ENCODE data around the gene AEBP2. TPM values are rescaled to one million over a fixed set of nuclear protein-coding genes. Genes with fewer than 3 reads are reported as not detected.

Gene AEBP2
- total and polyA plus RNA-seq, 2 of the 13 experiments (the other 11 are each of a cell fraction or from before 2014, with no cell fraction given), result 9.2 to 17.9 TPM

- TF ChIP-seq ZNF558 (CRISPR knock-in tag; IDR thresholded peaks at IDR 0.05; ENCODE audit: borderline replicate concordance), result peak; percentile 83; the same call in 1 of the 2 replicates
- TF ChIP-seq MTF2 (CRISPR knock-in tag; IDR thresholded peaks at IDR 0.05; ENCODE audit: borderline replicate concordance), result no peak; the same call in 1 of the 2 replicates
- TF ChIP-seq HNRNPK (IDR thresholded peaks at IDR 0.05; ENCODE audit: low read depth, low read length, poor library complexity, severe bottlenecking), result peak; percentile 88
- TF ChIP-seq ZNF782 (CRISPR knock-in tag; IDR thresholded peaks at IDR 0.05; ENCODE audit: borderline replicate concordance), result 0 out of 2 replicates have a peak, but pooled peaks have one; percentile 22
- TF ChIP-seq BHLHE40 (IDR thresholded peaks at IDR 0.05; ENCODE audit: low read length), result no peak; the same call in 1 of the 2 replicates
- TF ChIP-seq DNMT3B (CRISPR knock-in tag; conservative IDR thresholded peaks at IDR 0.05), result peak; percentile 72; the same call in 1 of the 2 replicates
- no peak for TF ChIP-seq ZNF512 (CRISPR knock-in tag; IDR thresholded peaks at IDR 0.05)
- TF ChIP-seq FUBP1 (CRISPR knock-in tag; IDR thresholded peaks at IDR 0.05; ENCODE audit: borderline replicate concordance), result no peak
- no peak for TF ChIP-seq NR3C1 (CRISPR knock-in tag; IDR thresholded peaks at IDR 0.05)
- TF ChIP-seq ZSCAN12 (CRISPR knock-in tag; IDR thresholded peaks at IDR 0.05), result no peak
- no peak for TF ChIP-seq PLSCR1 (CRISPR knock-in tag; IDR thresholded peaks at IDR 0.05; ENCODE audit: borderline replicate concordance)
- TF ChIP-seq ZBTB42 (CRISPR knock-in tag; IDR thresholded peaks at IDR 0.05), result no peak
- no peak for TF ChIP-seq IRF1 (CRISPR knock-in tag; IDR thresholded peaks at IDR 0.05; ENCODE audit: low read depth)
- no peak for TF ChIP-seq ATRX (CRISPR knock-in tag; IDR thresholded peaks at IDR 0.05; ENCODE audit: borderline replicate concordance)
- no peak for TF ChIP-seq PHB2 (IDR thresholded peaks at IDR 0.05; ENCODE audit: partially characterized antibody)
- 0 out of 2 replicates have a peak, but pooled peaks have one; percentile 17 for TF ChIP-seq ETV6 (CRISPR knock-in tag; conservative IDR thresholded peaks at IDR 0.05)
- peak; percentile 66 for TF ChIP-seq ZFP36L1 (CRISPR knock-in tag; IDR thresholded peaks at IDR 0.05)
- TF ChIP-seq ZBTB8A (CRISPR knock-in tag; IDR thresholded peaks at IDR 0.05; ENCODE audit: borderline replicate concordance, low read depth), result no peak
- TF ChIP-seq ADNP (CRISPR knock-in tag; IDR thresholded peaks at IDR 0.05), result no peak
- no peak for TF ChIP-seq SMAD9 (CRISPR knock-in tag; IDR thresholded peaks at IDR 0.05)
- no peak for TF ChIP-seq ZUFSP (CRISPR knock-in tag; IDR thresholded peaks at IDR 0.05; ENCODE audit: borderline replicate concordance)
- no peak for TF ChIP-seq PAF1 (CRISPR knock-in tag; IDR thresholded peaks at IDR 0.05)
These were observed at the start of gene AEBP2 (continued) for GRCh38 chr12:19439059-19440018.
